Suprapubic skin (tissue), 3 donors: Measurements from ENCODE around the gene MCC.

Experiments
- POLR2A ChIP-seq, 2 donors: fragments of 450-650 bp; IDR thresholded peaks; one replicate each; pipeline ENCODE4 v1.6.1; 2017; ENCODE audit warnings: antibody characterized with exemption in 2 of 2, mild to moderate bottlenecking in 2 of 2, moderate library complexity in 2 of 2
- TF ChIP-seq, protein P1 (sequence below), 2 donors: fragments of 200-600 bp in 1 of 2; fragments of 450-650 bp in 1 of 2; sonication (generic) in 1 of 2; IDR thresholded peaks; one replicate each; pipeline ENCODE4 v1.5.1; 2016 to 2019; ENCODE audit warnings: antibody characterized with exemption in 2 of 2, mild to moderate bottlenecking in 1 of 2, moderate library complexity in 1 of 2

DNA sequence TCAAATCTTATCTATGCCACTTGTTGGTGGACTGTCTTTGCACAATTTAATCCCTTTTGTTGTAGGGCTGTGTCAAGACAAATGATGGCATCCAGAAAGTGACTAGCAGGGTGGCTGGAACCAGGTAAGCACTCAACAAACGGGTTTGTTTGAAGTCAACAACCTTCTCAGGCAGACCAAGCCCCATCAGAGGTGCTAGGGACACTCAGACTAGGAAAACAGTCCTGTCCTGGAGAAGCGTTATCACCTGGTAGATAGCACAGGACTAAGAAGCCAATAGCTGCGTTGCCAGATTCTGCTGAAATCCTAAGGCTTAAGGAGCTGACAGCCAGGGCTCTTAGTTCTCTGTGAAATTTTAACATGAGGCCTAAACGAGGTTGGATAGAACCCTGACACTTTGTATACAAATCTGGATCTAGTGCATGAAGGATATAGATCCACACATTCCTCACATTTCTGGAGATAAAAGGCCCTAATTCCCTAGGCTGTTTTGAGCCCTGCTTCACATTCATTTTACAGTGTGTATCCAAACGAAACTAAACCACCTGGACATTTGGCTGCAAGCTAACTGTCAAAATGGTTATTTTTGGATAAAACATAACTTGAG lies 331.9 kb downstream of the MCC start:
- no peak for TF ChIP-seq POLR2A (IDR thresholded peaks at IDR 0.05)
- TF ChIP-seq, protein P1, sequence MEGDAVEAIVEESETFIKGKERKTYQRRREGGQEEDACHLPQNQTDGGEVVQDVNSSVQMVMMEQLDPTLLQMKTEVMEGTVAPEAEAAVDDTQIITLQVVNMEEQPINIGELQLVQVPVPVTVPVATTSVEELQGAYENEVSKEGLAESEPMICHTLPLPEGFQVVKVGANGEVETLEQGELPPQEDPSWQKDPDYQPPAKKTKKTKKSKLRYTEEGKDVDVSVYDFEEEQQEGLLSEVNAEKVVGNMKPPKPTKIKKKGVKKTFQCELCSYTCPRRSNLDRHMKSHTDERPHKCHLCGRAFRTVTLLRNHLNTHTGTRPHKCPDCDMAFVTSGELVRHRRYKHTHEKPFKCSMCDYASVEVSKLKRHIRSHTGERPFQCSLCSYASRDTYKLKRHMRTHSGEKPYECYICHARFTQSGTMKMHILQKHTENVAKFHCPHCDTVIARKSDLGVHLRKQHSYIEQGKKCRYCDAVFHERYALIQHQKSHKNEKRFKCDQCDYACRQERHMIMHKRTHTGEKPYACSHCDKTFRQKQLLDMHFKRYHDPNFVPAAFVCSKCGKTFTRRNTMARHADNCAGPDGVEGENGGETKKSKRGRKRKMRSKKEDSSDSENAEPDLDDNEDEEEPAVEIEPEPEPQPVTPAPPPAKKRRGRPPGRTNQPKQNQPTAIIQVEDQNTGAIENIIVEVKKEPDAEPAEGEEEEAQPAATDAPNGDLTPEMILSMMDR (IDR thresholded peaks at IDR 0.05): no peak
